ENCODE data around the gene CTBP1.

DNA sequence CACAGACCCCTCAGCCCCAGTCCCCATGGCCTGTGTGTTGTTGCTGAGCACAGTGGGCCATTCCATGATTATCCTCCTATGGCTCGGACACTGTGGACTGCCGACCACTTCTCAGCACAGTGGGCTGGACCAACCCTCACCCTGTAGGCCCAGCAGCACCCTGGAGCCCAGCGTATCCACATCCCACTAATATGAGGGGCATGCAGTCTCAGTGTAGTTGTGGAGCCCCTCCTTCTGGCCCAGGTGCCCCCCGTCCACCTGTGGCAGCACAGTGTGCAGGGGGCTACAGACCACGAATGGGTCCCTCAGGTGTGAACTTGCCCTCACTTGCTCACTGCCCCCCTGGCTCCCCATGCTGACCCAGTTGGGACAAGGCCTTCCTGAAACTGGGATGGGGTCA is 84.5 kb downstream of the CTBP1 start:
- TF ChIP-seq, protein P1, sequence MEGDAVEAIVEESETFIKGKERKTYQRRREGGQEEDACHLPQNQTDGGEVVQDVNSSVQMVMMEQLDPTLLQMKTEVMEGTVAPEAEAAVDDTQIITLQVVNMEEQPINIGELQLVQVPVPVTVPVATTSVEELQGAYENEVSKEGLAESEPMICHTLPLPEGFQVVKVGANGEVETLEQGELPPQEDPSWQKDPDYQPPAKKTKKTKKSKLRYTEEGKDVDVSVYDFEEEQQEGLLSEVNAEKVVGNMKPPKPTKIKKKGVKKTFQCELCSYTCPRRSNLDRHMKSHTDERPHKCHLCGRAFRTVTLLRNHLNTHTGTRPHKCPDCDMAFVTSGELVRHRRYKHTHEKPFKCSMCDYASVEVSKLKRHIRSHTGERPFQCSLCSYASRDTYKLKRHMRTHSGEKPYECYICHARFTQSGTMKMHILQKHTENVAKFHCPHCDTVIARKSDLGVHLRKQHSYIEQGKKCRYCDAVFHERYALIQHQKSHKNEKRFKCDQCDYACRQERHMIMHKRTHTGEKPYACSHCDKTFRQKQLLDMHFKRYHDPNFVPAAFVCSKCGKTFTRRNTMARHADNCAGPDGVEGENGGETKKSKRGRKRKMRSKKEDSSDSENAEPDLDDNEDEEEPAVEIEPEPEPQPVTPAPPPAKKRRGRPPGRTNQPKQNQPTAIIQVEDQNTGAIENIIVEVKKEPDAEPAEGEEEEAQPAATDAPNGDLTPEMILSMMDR (IDR thresholded peaks at IDR 0.05; ENCODE audit: low read depth, low read length): no peak
- TF ChIP-seq EZH2phosphoT487 (IDR thresholded peaks at IDR 0.05; ENCODE audit: low read depth): no peak
